GM18858 (cell line): Measurements from ENCODE around the gene OR1I1.
"Not testable (repeated sequence)": the region's sequence is repeated elsewhere in the genome, so short reads cannot be mapped to it uniquely, and the experiment has no call there.

ENCODE experiments used
- ATAC-seq: cut with Tn5 transposase; IDR thresholded peaks from one replicate; pipeline ENCODE4 v1.9.1; 2021; ENCODE audit not compliant: unreplicated experiment

The OR1I1 gene

DNA sequence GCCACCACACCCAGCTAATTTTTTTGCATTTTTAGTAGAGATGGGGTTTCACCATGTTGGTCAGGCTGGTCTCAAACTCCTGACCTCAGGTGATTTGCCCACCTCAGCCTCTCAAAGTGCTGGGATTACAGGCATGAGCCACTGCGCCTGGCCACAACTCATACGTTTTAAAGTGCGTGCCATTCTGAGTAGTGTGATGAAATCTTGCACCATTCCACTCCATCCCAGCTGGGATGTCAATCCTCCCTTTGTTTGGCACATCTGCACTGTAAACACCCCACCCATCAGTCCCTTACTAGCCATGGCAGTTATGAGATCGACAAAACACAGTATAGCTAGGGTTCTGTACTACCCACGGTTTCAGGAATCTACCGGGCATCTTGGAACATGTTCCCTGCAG lies 16.0 kb downstream of the OR1I1 start:
- ATAC-seq = not testable (repeated sequence)

DNA sequence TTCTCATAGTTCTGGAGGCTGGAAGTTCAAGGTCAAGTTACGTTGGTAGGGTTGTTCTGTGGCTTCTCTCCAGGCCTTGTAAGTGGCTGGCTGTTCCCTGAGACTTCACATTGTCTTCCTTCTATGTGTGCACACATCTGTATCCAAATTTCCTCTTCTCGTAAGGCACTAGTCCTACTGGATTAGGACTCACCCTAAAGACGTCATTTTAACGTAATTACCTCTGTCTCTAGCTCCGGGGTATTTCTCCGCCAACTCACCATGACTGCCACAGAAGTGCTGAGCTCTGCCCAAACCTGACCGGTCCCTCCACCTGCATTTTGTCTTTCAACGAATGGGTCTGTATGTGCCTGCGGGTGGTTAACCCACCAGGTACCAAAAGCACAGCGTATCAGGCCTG lies 16.4 kb downstream of the OR1I1 start:
- ATAC-seq = no peak

DNA sequence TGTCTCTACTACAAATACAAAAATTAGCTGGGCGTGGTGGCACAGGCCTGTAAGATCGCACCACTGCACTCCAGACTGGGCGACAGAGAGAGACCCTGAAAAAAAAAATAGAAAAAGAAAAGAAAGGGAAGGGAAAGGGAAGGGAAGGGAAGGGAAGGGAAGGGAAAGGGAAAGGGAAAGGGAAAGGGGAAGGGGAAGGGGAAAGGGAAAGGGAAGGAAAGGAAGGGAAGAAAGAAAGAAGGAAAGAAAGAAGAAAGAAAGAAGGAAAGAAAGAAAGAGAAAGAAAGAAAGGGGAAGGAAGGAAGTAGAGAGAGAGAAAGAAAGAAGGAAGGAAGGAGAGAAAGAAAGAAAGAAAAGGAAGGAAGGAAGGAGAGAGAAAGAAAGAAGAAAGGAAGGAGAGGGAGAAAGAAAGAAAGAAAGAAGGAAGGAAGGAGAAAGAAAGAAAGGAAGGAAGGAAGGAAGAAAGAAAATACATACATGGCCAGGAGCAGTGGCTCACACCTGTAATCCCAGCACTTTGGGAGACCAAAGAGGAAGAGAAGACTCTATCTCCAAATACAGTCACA lies 17.1 kb downstream of the OR1I1 start:
- ATAC-seq = no peak

DNA sequence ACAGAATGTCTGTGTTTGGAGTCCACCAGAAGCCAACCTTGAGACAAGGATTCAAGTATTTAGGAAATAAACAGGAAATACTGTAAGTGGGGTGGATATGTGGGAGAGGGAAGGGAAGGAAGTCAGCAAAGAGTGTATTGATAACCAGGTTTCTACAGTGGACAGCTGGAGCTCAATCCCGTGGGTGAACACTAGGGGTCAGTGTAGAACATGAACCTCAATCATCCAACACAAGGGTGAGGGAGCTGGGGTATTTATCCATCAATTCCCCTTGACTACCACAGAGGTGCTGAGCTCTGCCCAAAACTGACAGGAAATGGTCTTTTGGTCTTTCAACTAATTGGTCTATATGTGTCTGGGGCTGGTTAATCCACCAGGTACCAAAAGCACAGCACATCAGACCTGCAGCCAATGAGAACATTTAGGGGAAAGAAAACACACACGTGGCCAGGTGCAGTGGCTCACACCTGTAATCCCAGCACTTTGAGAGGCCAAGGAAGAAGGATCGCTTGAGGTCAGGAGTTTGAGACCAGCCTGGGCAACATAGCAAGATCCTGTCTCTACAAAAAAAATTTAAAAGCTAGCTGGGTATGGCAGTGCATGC lies 19.6 kb downstream of the OR1I1 start:
- ATAC-seq = no peak

DNA sequence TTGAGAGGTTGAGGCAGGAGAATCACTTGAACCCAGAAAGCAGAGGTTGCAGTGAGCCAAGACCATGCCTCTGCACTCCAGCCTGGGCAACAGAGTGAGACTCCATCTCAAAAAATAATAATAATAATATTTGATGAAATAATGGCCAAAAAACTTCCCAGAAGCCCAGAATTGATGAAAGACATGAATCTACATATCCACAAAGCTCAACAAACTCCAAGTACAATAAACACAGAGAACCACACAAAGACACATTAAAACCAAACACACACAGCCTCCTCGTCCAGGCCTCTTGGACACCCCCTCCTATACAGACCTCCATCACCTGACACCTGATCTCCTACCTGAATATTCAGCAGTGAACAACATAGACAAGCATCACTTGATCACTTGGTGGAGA lies 22.0 kb downstream of the OR1I1 start:
- ATAC-seq = no peak

DNA sequence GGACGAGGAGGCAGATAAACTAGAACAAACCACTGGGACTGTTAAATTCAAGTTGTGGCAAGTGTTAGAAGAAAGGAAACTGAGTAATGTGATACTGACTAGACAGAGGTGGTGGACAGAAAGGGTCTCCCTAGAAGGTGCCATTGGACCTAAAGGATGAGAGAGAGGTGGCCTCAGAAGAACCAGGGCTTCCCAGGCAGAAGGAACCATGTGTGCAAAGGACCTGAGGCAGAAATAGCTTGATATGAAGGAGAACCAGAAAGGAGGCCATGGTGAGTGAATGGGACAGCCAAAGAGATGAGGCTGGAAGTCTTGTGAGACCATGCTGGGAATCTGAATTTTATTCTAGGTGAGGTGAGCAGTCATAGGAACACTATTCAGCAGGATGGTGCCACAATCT lies 22.4 kb downstream of the OR1I1 start:
- ATAC-seq = no peak

DNA sequence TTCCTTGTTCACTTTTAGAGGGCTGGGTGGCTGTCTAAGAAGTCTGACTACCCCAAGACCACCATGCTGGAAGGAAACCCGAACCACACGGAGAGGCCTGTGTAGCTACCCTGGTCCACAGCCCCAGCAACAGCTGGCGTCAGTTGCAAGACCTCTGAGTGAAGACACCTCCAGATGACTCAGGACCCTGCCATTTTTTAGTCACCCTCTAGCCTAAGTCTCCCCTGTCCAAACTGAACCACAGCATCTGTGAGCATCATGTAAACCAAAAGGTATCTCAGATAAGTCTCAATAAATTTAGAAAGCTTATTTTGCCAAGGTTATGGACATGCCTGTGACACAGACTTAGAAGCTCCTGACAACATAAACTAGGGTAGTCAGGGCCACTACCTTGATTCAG lies 23.0 kb downstream of the OR1I1 start:
- ATAC-seq = no peak

DNA sequence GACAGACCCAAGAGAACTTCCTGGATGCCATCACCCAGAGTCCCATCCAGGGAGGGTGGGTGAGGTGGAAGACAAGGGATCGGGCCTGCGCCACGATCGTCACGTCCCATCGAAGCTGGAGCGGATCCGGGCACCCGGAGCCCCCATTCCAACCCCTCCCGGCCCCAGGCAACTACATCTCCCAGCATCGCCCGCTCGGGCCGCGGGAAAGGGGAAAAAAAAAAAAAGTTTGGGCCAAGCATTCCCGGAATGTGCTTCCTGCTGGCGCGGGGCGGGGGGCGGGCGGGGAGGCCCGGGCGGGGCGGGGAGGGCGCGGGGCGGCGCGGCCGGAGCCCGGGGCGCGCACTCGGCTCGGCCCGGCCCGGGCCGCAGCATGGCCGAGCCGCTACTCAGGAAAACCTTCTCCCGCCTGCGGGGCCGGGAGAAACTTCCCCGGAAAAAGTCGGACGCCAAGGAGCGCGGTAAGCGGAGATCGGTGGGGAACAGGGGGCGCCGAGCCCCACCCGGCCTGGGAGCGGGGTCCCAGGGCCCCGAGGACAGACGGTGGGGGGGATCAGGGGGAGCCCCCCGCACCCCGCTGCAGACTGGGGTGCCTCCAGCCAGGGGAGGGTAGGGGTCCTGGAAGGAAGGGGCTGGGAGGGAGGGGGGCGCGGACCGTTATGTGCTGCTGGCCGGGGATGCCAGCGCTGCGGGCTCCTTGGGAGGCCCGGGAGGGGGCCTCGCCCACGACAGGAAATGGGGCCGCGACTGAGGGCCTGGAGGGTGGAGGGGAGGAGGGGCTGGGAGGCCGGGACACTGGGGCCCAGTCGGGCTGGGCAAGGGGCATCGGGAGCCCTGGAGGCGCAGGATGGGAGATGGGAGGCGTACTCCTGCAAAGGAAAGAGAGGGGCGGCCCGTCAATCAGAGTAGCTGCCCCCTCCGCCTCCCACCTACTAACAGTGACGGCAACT lies 25.3 kb downstream of the OR1I1 start, which contains the start of gene SYDE1:
Gene SYDE1 (plus strand): TSS at position 341 of the 950 bp plus-strand sequence. CDS start 33 bp downstream, at position 374.
- ATAC-seq = no peak

DNA sequence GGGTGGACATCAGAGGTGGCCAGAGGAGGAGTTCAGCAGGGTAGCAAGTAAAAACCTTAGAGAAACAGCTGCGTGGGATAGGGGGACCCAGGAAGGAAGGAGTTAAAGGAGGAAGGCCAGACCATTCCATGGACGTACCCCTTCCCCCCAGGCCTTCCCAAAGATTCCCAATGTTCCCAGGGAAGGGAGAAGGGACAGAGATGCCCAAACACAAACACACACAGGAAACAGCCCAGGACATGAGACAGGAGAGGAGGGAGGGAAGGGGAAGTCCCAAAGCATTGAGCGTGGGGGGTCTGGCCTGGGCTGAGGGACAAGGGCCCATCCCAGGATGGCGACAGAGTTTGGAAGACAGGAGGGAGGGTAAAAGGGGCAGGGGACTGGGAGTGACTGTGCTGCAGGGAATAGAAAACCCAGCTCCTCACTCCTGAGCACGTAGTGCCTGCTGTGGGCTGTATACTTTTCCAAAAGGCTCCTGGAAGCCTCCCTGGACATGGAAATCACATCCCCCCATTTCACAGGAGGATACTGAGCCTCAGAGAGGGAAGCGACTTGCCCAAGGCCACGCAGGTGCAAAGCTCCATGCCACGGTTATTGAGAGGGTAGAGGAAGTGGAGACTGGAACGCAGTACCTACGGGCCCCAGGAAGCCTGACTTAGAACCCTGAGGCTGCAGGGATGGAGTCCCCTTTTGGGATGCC lies 26.3 kb downstream of the OR1I1 start:
- ATAC-seq = no peak

DNA sequence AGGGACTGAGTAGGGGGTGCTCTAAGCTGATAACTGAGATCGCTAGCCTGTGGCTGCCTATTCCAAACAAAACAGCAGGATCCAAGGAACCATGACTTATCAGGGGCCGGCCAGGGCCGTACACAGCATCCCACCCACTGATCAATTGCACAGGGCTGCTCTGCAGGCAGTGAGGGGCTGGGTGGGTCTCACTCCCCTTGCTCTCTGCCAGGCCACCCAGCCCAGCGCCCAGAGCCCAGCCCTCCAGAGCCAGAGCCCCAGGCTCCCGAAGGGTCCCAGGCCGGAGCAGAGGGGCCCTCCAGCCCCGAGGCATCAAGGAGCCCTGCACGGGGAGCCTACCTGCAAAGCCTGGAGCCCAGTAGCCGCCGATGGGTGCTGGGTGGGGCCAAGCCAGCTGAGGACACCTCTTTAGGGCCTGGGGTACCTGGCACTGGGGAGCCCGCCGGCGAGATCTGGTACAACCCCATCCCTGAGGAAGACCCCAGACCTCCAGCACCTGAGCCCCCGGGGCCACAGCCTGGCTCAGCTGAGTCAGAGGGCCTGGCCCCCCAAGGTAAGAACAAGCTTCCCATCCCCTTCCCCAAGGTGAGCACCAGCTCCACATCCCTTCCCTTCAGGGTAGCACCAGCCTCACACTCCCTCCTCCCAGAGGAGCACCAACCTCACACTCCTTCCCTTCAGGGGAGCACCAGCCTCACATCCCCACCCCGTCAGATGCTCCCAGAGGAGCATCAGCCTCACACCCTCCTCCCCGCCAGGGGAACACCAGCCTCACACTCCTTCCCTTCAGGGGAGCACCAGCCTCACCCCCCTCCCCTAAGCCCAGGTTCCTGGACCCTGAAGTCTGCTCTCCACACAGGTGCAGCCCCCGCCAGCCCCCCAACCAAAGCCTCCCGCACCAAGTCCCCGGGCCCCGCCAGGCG lies 27.1 kb downstream of the OR1I1 start:
- ATAC-seq = no peak

DNA sequence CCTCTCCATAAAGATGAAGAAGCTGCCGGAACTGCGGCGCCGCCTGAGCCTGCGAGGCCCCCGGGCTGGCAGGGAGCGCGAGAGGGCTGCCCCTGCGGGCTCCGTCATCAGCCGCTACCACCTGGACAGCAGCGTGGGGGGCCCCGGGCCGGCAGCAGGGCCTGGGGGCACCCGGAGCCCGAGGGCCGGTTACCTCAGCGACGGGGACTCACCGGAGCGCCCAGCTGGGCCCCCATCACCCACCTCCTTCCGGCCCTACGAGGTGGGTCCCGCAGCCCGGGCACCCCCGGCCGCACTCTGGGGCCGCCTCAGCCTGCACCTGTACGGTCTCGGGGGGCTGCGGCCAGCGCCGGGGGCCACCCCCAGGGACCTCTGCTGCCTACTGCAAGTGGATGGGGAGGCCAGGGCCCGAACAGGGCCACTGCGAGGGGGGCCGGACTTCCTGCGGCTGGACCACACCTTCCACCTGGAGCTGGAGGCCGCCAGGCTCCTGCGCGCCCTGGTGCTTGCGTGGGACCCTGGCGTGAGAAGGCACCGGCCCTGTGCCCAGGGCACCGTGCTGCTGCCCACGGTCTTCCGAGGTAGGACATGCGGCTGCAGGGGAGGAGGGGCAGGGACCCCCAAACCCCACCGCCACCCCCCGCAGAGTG lies 27.9 kb downstream of the OR1I1 start:
- no peak for ATAC-seq

DNA sequence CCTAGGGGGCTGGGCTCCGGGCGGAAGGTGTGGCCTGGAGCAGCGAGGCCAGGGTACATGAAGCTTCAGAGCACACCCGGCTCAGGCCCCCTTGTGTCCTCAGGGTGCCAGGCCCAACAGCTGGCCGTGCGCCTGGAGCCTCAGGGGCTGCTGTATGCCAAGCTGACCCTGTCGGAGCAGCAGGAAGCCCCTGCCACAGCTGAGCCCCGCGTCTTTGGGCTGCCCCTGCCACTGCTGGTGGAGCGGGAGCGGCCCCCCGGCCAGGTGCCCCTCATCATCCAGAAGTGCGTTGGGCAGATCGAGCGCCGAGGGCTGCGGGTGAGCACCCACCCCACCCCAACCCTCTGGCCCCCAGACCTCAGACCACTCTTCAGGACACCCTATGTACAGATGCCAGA lies 28.4 kb downstream of the OR1I1 start:
- no peak for ATAC-seq

DNA sequence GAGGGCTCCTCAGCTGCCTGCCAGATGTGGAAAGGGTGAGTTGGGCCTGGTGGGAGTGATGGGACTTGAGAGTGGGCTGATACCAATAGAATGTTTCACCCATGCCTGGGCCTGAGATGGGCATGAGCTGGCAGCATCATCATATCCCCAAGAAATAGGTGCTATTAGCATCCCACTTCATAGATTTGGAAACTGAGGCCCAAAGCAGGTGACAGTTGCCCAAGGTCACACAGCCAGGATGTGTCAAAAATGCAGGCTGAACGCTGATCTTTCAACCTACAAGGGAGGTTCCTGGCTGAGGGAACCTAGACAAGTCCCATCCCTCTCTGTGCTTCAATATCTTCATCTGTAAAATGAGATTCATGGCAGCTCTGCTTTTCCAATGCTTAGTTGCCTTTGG lies 29.7 kb downstream of the OR1I1 start:
- ATAC-seq = no peak

DNA sequence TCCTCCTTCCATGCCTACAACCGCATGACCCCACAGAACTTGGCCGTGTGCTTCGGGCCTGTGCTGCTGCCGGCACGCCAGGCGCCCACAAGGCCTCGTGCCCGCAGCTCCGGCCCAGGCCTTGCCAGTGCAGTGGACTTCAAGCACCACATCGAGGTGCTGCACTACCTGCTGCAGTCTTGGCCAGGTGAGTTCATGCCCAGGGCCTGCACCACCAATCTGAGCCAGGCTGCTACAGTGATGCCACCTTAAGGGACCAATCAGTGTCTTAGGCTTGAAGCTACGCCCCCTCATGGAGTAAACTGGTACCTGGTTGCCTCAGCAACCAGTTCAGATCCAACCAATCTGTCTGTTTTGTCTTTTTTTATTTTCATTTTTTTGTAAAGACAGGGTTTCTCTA lies 30.4 kb downstream of the OR1I1 start:
- ATAC-seq = no peak

DNA sequence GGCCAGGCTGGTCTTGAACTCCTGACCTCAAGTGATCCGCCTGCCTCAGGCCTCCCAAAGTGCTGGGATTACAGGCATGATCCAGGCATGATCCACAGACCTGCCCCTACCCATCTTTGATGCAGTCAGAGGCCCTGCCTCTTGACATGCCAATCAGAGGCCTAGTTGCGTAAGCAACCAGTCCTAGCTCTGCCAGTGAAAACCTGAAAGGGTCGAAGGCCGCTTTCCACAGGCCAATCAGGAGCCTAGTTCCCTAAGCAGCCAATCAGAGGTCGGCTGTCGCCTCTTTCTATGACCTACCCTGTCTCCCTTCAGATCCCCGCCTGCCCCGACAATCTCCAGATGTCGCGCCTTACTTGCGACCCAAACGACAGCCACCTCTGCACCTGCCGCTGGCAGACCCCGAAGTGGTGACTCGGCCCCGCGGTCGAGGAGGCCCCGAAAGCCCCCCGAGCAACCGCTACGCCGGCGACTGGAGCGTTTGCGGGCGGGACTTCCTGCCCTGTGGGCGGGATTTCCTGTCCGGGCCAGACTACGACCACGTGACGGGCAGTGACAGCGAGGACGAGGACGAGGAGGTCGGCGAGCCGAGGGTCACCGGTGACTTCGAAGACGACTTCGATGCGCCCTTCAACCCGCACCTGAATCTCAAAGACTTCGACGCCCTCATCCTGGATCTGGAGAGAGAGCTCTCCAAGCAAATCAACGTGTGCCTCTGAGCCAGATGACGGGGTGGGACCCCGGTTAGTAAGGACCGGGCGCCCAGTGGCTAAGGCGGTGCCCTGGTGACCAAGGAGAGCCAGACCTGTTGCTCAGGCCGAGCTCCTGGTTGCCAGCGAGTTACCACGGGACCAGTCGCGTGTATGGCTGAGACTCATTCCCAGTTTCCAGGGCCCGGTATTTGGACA lies 31.5 kb downstream of the OR1I1 start:
- ATAC-seq = no peak

DNA sequence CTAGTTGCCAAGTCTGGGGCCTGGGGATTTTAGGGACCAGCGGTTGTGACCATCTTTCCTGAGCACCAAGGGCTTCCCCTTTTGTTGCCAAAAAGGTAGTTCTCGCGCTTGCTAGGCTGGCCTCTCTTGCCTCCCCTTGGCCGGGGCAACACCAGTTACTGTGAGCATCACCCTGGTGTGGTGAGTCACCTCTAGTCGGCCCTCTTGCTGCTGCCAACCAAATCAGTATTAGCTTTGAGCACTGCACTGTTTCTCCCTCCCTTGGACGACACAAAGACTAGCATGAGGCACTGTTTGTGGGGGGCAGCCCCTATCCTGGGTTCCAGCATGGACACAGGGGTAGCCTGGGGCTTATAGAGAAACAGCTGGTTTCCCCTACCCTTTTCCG lies 32.1 kb downstream of the OR1I1 start:
- ATAC-seq = no peak

DNA sequence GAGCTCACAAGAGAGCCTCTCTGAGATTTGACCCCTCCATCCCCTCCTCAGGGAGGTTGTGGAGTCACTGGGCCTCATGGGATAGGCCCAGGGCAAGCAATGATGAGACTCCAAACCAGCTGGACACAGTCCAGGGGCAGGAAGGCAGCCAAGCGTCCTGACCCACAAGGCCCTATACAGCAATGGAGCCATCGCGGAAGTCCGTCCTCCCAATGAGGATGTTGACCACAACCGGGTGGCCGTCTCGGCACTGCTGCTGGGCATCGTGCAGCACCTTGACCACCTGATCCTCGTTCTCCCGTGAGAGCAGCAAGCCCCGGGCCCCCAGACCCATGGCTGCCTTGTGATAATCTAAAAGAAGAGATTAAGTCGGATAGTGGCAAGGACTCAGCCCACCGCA lies 33.1 kb downstream of the OR1I1 start:
- ATAC-seq = no peak

DNA sequence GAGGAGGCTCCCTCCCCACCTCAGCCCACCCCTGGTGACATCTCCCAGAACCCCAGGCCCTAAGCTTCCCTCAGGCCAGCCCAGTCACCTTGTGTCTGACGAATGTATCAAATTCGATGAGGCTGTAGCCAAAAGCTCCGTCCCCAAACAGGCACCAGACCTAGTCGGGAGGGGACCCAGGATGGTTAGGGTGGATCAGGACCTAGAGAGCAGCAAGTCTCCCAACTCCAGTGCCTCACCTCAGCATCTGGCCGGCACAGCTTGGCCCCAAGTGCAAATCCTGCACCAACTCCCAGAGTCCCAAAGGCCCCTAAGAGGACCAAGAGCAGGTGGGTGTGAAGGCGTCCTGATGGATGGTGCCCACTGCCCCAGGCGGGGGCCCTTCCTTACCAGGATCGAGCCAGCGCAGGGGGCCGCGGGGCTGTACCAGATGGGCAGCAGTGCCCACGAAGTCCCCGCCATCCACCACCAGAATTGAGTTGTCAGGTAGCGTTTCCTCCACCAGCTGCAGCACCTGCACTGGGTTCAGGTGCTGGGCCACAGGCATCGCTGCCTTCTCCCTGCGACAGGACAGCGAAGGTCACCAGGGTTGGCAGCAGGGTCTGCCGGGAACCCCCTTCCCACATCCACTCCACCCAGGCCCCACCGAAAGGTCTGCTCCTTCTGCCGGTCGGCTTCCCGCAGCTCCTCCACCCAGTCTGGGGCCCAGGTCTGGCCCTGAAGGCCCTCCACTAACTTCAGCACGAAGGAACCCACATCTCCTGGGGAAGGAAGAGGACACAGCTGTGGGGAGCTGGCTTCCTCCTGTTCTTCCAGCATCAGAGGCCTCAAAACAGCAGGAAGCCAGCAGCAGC lies 34.0 kb downstream of the OR1I1 start:
- ATAC-seq = no peak
